Spinal cord (tissue), 10 donors: ENCODE results near the gene NMUR1. TPM values are rescaled to one million over a fixed set of nuclear protein-coding genes. Genes with fewer than 3 reads are reported as not detected.

Source experiments
- DNase-seq, 6 donors: peaks; one replicate each; pipeline versions ENCODE4 v3.0.0 to v3.0.0-alpha.2; 2013 to 2015; ENCODE audit warnings: low spot score in 6 of 6, low read depth in 4 of 6
- H3K27ac ChIP-seq: one replicate; pipeline ENCODE4 v1.5.1; 2013; ENCODE audit warnings: low read depth, low read length, control low read depth
- H3K27me3 ChIP-seq: one replicate; pipeline ENCODE4 v1.6.1; 2013; ENCODE audit warnings: low read length; ENCODE audit not compliant: control insufficient read depth, insufficient read depth
- H3K36me3 ChIP-seq: one replicate; pipeline ENCODE4 v1.6.1; 2013; ENCODE audit warnings: low read length; ENCODE audit not compliant: control insufficient read depth, insufficient read depth
- H3K4me1 ChIP-seq: one replicate; pipeline ENCODE4 v1.6.1; 2013; ENCODE audit warnings: low read length; ENCODE audit not compliant: control insufficient read depth, insufficient read depth
- H3K4me3 ChIP-seq: one replicate; pipeline ENCODE4 v1.5.1; 2013; ENCODE audit warnings: low read depth, low read length, control low read depth
- H3K9me3 ChIP-seq: one replicate; pipeline ENCODE4 v1.6.1; 2013; ENCODE audit warnings: low read length; ENCODE audit not compliant: control insufficient read depth, insufficient read depth
- WGBS: methylation state at CpG from one replicate; pipeline ENCODE4 v1.1.5; 2013; ENCODE audit warnings: missing lambda C conversion rate; ENCODE audit not compliant: insufficient coverage; 5-methylcytosine and 5-hydroxymethylcytosine counted together
- polyA plus RNA-seq, 2 donors: library from polyadenylated mRNA; unstranded; fragments of 120-200 nt; gene quantifications; one replicate each; pipeline ENCODE4 v1.2.1, GENCODE V29; 2013; ENCODE audit not compliant: insufficient read length in 2 of 2
- small RNA-seq: library from RNA; depleted of rRNA; stranded (forward); fragments of <200 nt; gene quantifications from one replicate; pipeline ENCODE3, GENCODE V24; 2014; ENCODE audit warnings: low replicate concordance
- total RNA-seq, 2 donors: library from RNA; depleted of rRNA in 1 of 2; stranded (reverse); fragments of 120-200 nt in 1 of 2; fragments of >200 nt in 1 of 2; gene quantifications; one replicate each; pipeline versions ENCODE4 v1.2.3 to v1.2.4, GENCODE V29; 2013 to 2014
- donor health status: healthy.

Gene NMUR1
- total and polyA plus RNA-seq, 4 donors: 0.30 to 0.75 (median 0.45) TPM

DNA sequence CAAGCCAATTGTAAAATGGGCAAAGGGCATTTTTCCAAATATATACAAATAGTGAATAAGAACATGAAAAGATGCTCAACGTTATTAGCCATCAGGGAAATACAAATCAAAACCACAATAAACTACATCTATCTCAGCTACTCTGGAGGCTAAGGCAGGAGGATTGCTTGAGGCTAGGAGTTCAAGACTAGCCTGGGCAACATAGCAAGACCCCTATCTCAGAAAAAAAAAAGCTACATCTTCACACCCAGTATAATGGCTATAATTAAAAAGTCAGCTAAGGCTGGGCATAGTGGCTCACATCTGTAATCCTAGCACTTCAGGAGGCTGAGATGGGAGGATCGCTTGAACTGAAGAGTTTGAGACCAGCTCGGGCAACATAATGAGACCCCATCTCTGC is 53.3 kb downstream of the NMUR1 start:
- H3K27ac ChIP-seq: no peak overlapping the region
- H3K4me1 ChIP-seq: no peaks in the 10 kb centered on the region
- H3K4me3 ChIP-seq: no peak overlapping the region
- no peaks in the 10 kb centered on the region for H3K36me3 ChIP-seq
- no peak for DNase-seq
- H3K27me3 ChIP-seq: no peaks in the 10 kb centered on the region
- H3K9me3 ChIP-seq: no peaks in the 10 kb centered on the region
- WGBS: no CpG with 5 or more reads among the region's 3 CpGs

DNA sequence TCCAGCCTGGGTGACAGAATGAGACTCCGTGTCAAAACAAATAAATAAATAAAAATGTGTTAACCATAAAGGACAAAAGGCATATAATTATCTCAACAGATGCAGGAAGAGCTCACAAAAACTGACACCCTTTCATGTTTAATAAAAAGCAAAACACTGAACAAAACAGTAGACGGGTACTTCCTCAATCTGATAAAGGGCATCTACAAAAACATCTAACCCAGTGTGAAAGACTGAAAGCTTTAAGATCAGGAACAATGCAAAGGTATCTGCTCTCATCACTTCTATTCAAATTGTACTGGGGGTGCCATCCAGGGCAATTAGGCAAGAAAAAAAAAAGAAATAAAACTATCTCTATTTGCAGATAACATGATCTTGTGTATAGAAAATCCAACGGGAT is 54.3 kb downstream of the NMUR1 start:
- WGBS: no CpG with 5 or more reads among the region's 3 CpGs
- Histone ChIP-seq H3K27ac (no peak overlapping the region), H3K9me3 (no peaks in the 10 kb centered on the region), H3K4me1 (no peaks in the 10 kb centered on the region), H3K4me3 (no peak overlapping the region), H3K36me3 (no peaks in the 10 kb centered on the region), H3K27me3 (no peaks in the 10 kb centered on the region)
- DNase-seq: no peak

Small RNA genes within 50 kb of the gene (small RNA-seq; reads per million reads assigned to genes)
- gene RNU2-22P: 0.06 reads per million

Other genes starting within 250 kb of the NMUR1 start
- gene B3GNT7, start 134.7 kb downstream of the NMUR1 start, total RNA-seq: 1 to 10 TPM; 5.2 to 5.9 TPM
- gene B3GNT7, start 134.7 kb downstream of the NMUR1 start, polyA plus RNA-seq: 10 to 100 TPM; 12.4 to 13.1 TPM
- 100 to 1,000 TPM; 155 to 159 TPM for gene NCL, start 66.0 kb downstream of the NMUR1 start, total RNA-seq
- 100 to 1,000 TPM; 594 to 694 TPM for gene NCL, start 66.0 kb downstream of the NMUR1 start, polyA plus RNA-seq
- not detected for gene TEX44, start 62.4 kb upstream of the NMUR1 start, total RNA-seq
- not detected for gene TEX44, start 62.4 kb upstream of the NMUR1 start, polyA plus RNA-seq
- 1,000 to 10,000 TPM in 1 of 2 donors, 100 to 1,000 TPM in 1; 469 to 1,226 TPM for gene PTMA, start 178.1 kb upstream of the NMUR1 start, total RNA-seq
- gene PTMA, start 178.1 kb upstream of the NMUR1 start, polyA plus RNA-seq: 1,000 to 10,000 TPM in 1 of 2 donors, 100 to 1,000 TPM in 1; 960 to 1,072 TPM